H1 (cell line): ENCODE data around the gene WDR90. TPM values are rescaled to one million over a fixed set of nuclear protein-coding genes. Genes with fewer than 3 reads are reported as not detected.

ENCODE experiments used
- CTCF ChIA-PET: fragments of 300-600 bp; sonication (Branson Sonifier 250); formaldehyde crosslinking; loops from one replicate; lab custom pipeline; 2021; ENCODE audit not compliant: partially characterized antibody; lab: Charles Lee
- POLR2A ChIA-PET: fragments of 300-600 bp; sonication (Branson Sonifier 250); formaldehyde crosslinking; loops from one replicate; lab custom pipeline; 2021; ENCODE audit warnings: inconsistent platforms; ENCODE audit not compliant: partially characterized antibody; lab: Charles Lee
- DNase-seq, 2 experiments: peaks; one replicate each; pipeline versions ENCODE4 v3.0.0 to v3.0.0-alpha.2; 2010 to 2022; ENCODE audit warnings: low spot score in 2 of 2, low read depth in 1 of 2, mixed read lengths in 1 of 2
- FAIRE-seq: peaks from 2 replicates; lab custom pipeline; 2011; peaks lifted over from hg19 to GRCh38; lab: Jason Lieb, UNC
- H2AFZ ChIP-seq: 2 replicates; pipeline ENCODE4 v1.8.1; 2012; ENCODE audit warnings: low read length, inconsistent platforms
- H2AK5ac ChIP-seq: 2 replicates; pipeline ENCODE4 v1.6.1; 2013; ENCODE audit warnings: low read depth, low read length
- H2BK120ac ChIP-seq: replicated peaks from 2 replicates; pipeline ENCODE3; 2013; ENCODE audit warnings: low read depth, low read length, inconsistent platforms
- H2BK12ac ChIP-seq: 2 replicates; pipeline ENCODE4 v1.6.1; 2013; ENCODE audit warnings: low read depth, low read length
- H2BK15ac ChIP-seq: 2 replicates; pipeline ENCODE4 v1.6.1; 2013; ENCODE audit warnings: low read length
- H2BK20ac ChIP-seq: 2 replicates; pipeline ENCODE4 v1.6.1; 2013; ENCODE audit warnings: low read length
- H2BK5ac ChIP-seq: 2 replicates; pipeline ENCODE4 v1.6.1; 2013; ENCODE audit warnings: low read depth, low read length
- H3K14ac ChIP-seq: 2 replicates; pipeline ENCODE4 v1.6.1; 2013; ENCODE audit warnings: inconsistent platforms; ENCODE audit not compliant: insufficient read length
- H3K18ac ChIP-seq: 2 replicates; pipeline ENCODE4 v1.6.1; 2013; ENCODE audit warnings: low read length; ENCODE audit errors: extremely low read depth
- H3K23ac ChIP-seq: 2 replicates; pipeline ENCODE4 v1.6.1; 2013; ENCODE audit warnings: inconsistent platforms; ENCODE audit not compliant: insufficient read length
- H3K23me2 ChIP-seq: 2 replicates; pipeline ENCODE4 v1.6.1; 2013; ENCODE audit warnings: low read depth, low read length
- H3K27ac ChIP-seq: 2 replicates; pipeline ENCODE4 v1.6.1; 2011; ENCODE audit warnings: low read depth, low read length, inconsistent platforms
- H3K27me3 ChIP-seq, 4 experiments: replicated peaks in 1 of 4; 1 replicate in 1 of 4; 2 replicates in 3 of 4; pipeline versions ENCODE4 v1.6.1 to v1.8.1; 2011 to 2013; ENCODE audit warnings: low read length in 3 of 4, mild to moderate bottlenecking in 3 of 4, inconsistent platforms in 2 of 4, mixed read lengths in 2 of 4, moderate library complexity in 1 of 4; ENCODE audit not compliant: control insufficient read depth in 3 of 4, insufficient read depth in 3 of 4; ENCODE audit errors: extremely low read depth in 1 of 4
- H3K36me3 ChIP-seq, 4 experiments: 2 replicates each; pipeline versions ENCODE4 v1.6.1 to v1.8.1; 2011 to 2013; ENCODE audit warnings: mild to moderate bottlenecking in 4 of 4, low read length in 3 of 4, moderate library complexity in 2 of 4, control low read depth in 1 of 4, inconsistent platforms in 1 of 4; ENCODE audit not compliant: insufficient read depth in 4 of 4, control insufficient read depth in 2 of 4
- H3K4ac ChIP-seq: replicated peaks from 2 replicates; pipeline ENCODE3; 2013; ENCODE audit warnings: low read length, low read depth, mixed read lengths, inconsistent platforms; ENCODE audit not compliant: insufficient read length
- H3K4me1 ChIP-seq, 4 experiments: replicated peaks in 1 of 4; 1 replicate in 1 of 4; 2 replicates in 3 of 4; pipeline versions ENCODE4 v1.6.1 to v1.8.1; 2011 to 2013; ENCODE audit warnings: low read length in 3 of 4, inconsistent platforms in 2 of 4, mixed read lengths in 1 of 4; ENCODE audit not compliant: insufficient read depth in 4 of 4, control insufficient read depth in 3 of 4
- H3K4me2 ChIP-seq, 2 experiments: 2 replicates each; pipeline versions ENCODE4 v1.6.1 to v1.8.1; 2011 to 2013; ENCODE audit warnings: low read depth in 2 of 2, low read length in 2 of 2, control low read depth in 1 of 2, inconsistent platforms in 1 of 2, mild to moderate bottlenecking in 1 of 2; ENCODE audit not compliant: insufficient read depth in 1 of 2
- H3K4me3 ChIP-seq, 4 experiments: fragments of 200-600, 300-600 bp in 1 of 4; sonication (generic), shearing (Covaris generic), sonication (Bioruptor Twin) in 1 of 4; 2 replicates each; pipeline versions ENCODE4 v1.5.1 to v1.8.1; 2011 to 2016; ENCODE audit warnings: low read length in 4 of 4, low read depth in 3 of 4, control low read depth in 2 of 4, inconsistent platforms in 2 of 4, mild to moderate bottlenecking in 2 of 4, mixed read lengths in 1 of 4, moderate library complexity in 1 of 4; ENCODE audit not compliant: insufficient read depth in 2 of 4; ENCODE audit errors: extremely low read depth in 1 of 4
- H3K56ac ChIP-seq: replicated peaks from 2 replicates; pipeline ENCODE3; 2013; ENCODE audit warnings: low read depth, mild to moderate bottlenecking, mixed read lengths, low read length, inconsistent platforms; ENCODE audit not compliant: insufficient read length
- H3K79me1 ChIP-seq: 2 replicates; pipeline ENCODE4 v1.6.1; 2013; ENCODE audit warnings: low read depth, low read length, control low read depth
- H3K79me2 ChIP-seq, 2 experiments: 2 replicates each; pipeline versions ENCODE4 v1.6.1 to v1.8.1; 2012 to 2013; ENCODE audit warnings: low read length in 2 of 2, mild to moderate bottlenecking in 2 of 2, inconsistent platforms in 1 of 2; ENCODE audit not compliant: insufficient read depth in 2 of 2, control insufficient read depth in 1 of 2
- H3K9ac ChIP-seq, 4 experiments: replicated peaks in 1 of 4; 1 replicate in 1 of 4; 2 replicates in 3 of 4; pipeline versions ENCODE4 v1.6.1 to v1.8.1; 2011 to 2013; ENCODE audit warnings: low read depth in 3 of 4, low read length in 3 of 4, control low read depth in 2 of 4, mild to moderate bottlenecking in 2 of 4, moderate library complexity in 2 of 4, inconsistent platforms in 1 of 4; ENCODE audit errors: extremely low read depth in 1 of 4
- H3K9me3 ChIP-seq, 2 experiments: 2 replicates each; pipeline versions ENCODE4 v1.6.1 to v1.8.1; 2012 to 2013; ENCODE audit warnings: mild to moderate bottlenecking in 2 of 2, moderate library complexity in 2 of 2, control low read depth in 1 of 2, inconsistent platforms in 1 of 2, low read depth in 1 of 2, low read length in 1 of 2, mixed read lengths in 1 of 2; ENCODE audit not compliant: insufficient read depth in 2 of 2
- H4K20me1 ChIP-seq, 2 experiments: replicated peaks in 1 of 2; 2 replicates each; pipeline versions ENCODE3 to v1.8.1; 2011 to 2013; ENCODE audit warnings: inconsistent platforms in 2 of 2, low read length in 2 of 2, mild to moderate bottlenecking in 1 of 2; ENCODE audit not compliant: insufficient read depth in 2 of 2, control insufficient read depth in 1 of 2
- H4K5ac ChIP-seq: 2 replicates; pipeline ENCODE4 v1.6.1; 2013; ENCODE audit warnings: low read length, low read depth, mixed read lengths, inconsistent platforms; ENCODE audit not compliant: insufficient read length
- H4K8ac ChIP-seq: 2 replicates; pipeline ENCODE4 v1.8.0; 2013; ENCODE audit warnings: mild to moderate bottlenecking, moderate library complexity, low read length, inconsistent platforms; ENCODE audit not compliant: insufficient read depth; ENCODE audit errors: extremely low read depth
- H4K91ac ChIP-seq: replicated peaks from 2 replicates; pipeline ENCODE3; 2013; ENCODE audit warnings: low read length, mixed read lengths, inconsistent platforms; ENCODE audit not compliant: insufficient read length
- ASH2L ChIP-seq: fragments of 200-600, 300-600 bp; sonication (generic); IDR thresholded peaks from one replicate; pipeline ENCODE4 v1.7.1; 2017; ENCODE audit warnings: low read length
- EP300 ChIP-seq, 2 experiments: IDR thresholded peaks; 1 replicate in 1 of 2; 2 replicates in 1 of 2; pipeline ENCODE4 v1.6.1; 2011 to 2012; ENCODE audit warnings: low read depth in 2 of 2, low read length in 2 of 2, mild to moderate bottlenecking in 2 of 2, borderline replicate concordance in 1 of 2, inconsistent platforms in 1 of 2, moderate library complexity in 1 of 2
- RAD21 ChIP-seq, 2 experiments: IDR thresholded peaks in 1 of 2; conservative IDR thresholded peaks in 1 of 2; 2 replicates each; pipeline ENCODE4 v1.6.1; 2011; ENCODE audit warnings: low read depth in 2 of 2, low read length in 2 of 2, improper control_type of control experiment in 1 of 2, inconsistent platforms in 1 of 2, mild to moderate bottlenecking in 1 of 2, moderate library complexity in 1 of 2
- TAF7 ChIP-seq: optimal IDR thresholded peaks from 2 replicates; pipeline ENCODE3; 2011; ENCODE audit warnings: low read depth, mild to moderate bottlenecking, inconsistent platforms, low read length, moderate library complexity, borderline replicate concordance
- YY1 ChIP-seq: IDR thresholded peaks from 2 replicates; pipeline ENCODE4 v1.6.1; 2011; ENCODE audit warnings: low read depth, mild to moderate bottlenecking, low read length
- WGBS, 2 experiments: shearing (Covaris generic) in 1 of 2; methylation state at CpG; one replicate each; pipeline versions ENCODE4 v1.1.6 to v1.1.7; 2013 to 2015; ENCODE audit warnings: low lambda C conversion rate in 2 of 2, mixed read lengths in 2 of 2, inconsistent platforms in 1 of 2, low coverage in 1 of 2, missing lambda C conversion rate in 1 of 2; ENCODE audit not compliant: insufficient replicate concordance in 2 of 2, insufficient coverage in 1 of 2, insufficient read length in 1 of 2; ENCODE audit errors: extremely low coverage in 1 of 2, missing lambda C conversion rate in 1 of 2; 5-methylcytosine and 5-hydroxymethylcytosine counted together
- polyA plus RNA-seq, 7 experiments: library from polyadenylated mRNA; depleted of rRNA in 3 of 7; stranded (reverse) in 5 of 7; unstranded in 2 of 7; fragments of >200 nt in 5 of 7; fragments of 200-250 nt in 2 of 7; gene quantifications; 1 replicate in 5 of 7; 2 replicates in 1 of 7; 4 replicates in 1 of 7; pipeline versions ENCODE4 v1.2.1 to v1.2.3, GENCODE V29; 2011 to 2013; ENCODE audit warnings: missing spikeins in 2 of 7, mixed read lengths in 2 of 7
- total RNA-seq: library from RNA; stranded (reverse); fragmentation: NEBNext Ultra II Directional; extraction: Animal tissue kit (Norgen Biotek cat#: 25700); gene quantifications from 2 replicates; pipeline ENCODE4 v1.2.1, GENCODE V29; 2021

The WDR90 gene
- total and polyA plus RNA-seq, 2 of the 8 experiments (the other 6 are each of a cell fraction or from before 2014, with no cell fraction given), result 24.0 to 47.2 TPM

GRCh38 chr16:646679-647172, 2.4 kb upstream of the WDR90 start:
- no peak overlapping the region for H2BK15ac ChIP-seq
- ChIA-PET CTCF (interaction anchor here (2.0 to 7.9 kb wide), 6 partner anchors 8 to 69 kb away, joined by 6 to 104 read pairs (median 12); partner anchors contain the start of genes RHOT2 and WFIKKN1), POLR2A (interaction anchor here (1.0 to 2.0 kb wide), 5 partner anchors 8 to 29 kb away, joined by 3 to 7 read pairs (median 3); partner anchors contain the start of gene RHBDL1)
- no peak overlapping the region for H4K91ac ChIP-seq
- H2BK20ac ChIP-seq, result no peak overlapping the region
- no peak overlapping the region for H2AFZ ChIP-seq
- DNase-seq (no peak), FAIRE-seq (no peak)
- no peaks in the 10 kb centered on the region for H3K9me3 ChIP-seq
- H2BK5ac ChIP-seq, result no peak overlapping the region
- no peak overlapping the region for H3K14ac ChIP-seq
- peaks cover 0 to 2% of the 10 kb centered on the region in 2 experiments; a peak in 1 of 4 replicates for H3K79me2 ChIP-seq
- H4K5ac ChIP-seq, result no peak overlapping the region
- no peak overlapping the region for H2BK12ac ChIP-seq
- H3K9ac ChIP-seq, result no peak overlapping the region
- H3K18ac ChIP-seq, result no peak overlapping the region
- H3K4me1 ChIP-seq, result peaks cover 0 to 8% (median 8%) of the 10 kb centered on the region in 4 experiments; a peak in 6 of 7 replicates
- peaks cover 0 to 5% (median 1%) of the 10 kb centered on the region in 4 experiments; a peak in 2 of 7 replicates for H3K27me3 ChIP-seq
- no peak overlapping the region for H3K23ac ChIP-seq
- H3K36me3 ChIP-seq, result peaks cover 0 to 2% (median 0%) of the 10 kb centered on the region in 4 experiments; a peak in 1 of 8 replicates
- H3K56ac ChIP-seq, result no peak overlapping the region
- WGBS, 2 experiments, result 84% methylated on average over 12 of the region's 22 CpGs; no CpG with 5 or more reads in 1 of the 2 experiments
- H3K4me3 ChIP-seq, result no peak overlapping the region
- peaks cover 11% of the 10 kb centered on the region for H3K23me2 ChIP-seq
- no peak overlapping the region for H2BK120ac ChIP-seq
- H3K4ac ChIP-seq, result no peak overlapping the region
- no peak overlapping the region for H2AK5ac ChIP-seq
- H3K4me2 ChIP-seq, result no peak overlapping the region
- H3K27ac ChIP-seq, result no peak overlapping the region
- H4K8ac ChIP-seq, result peak overlapping the region; percentile 25; the same call in 1 of the 2 replicates
- no peaks in the 10 kb centered on the region; the same call in 1 of the 2 replicates for H3K79me1 ChIP-seq
- no peak for TF ChIP-seq RAD21 (IDR thresholded peaks at IDR 0.05 in 1 of 2, conservative IDR thresholded peaks at IDR 0.05 in 1 of 2; ENCODE audit: low read depth in 2 of 2, low read length in 2 of 2)
- no peak for TF ChIP-seq TAF7
- TF ChIP-seq EP300 (IDR thresholded peaks at IDR 0.05; ENCODE audit: borderline replicate concordance in 1 of 2, low read depth in 2 of 2, low read length in 2 of 2), result no peak
- TF ChIP-seq YY1, result no peak
- no peak for TF ChIP-seq ASH2L
- TF ChIP-seq, all 59 proteins: peak for 0
- peaks cover 0 to 7% of the 10 kb centered on the region in 2 experiments for H4K20me1 ChIP-seq
